Left ventricle myocardium inferior (tissue), 1 donor: ENCODE results near the gene NUP210L. TPM values are rescaled to one million over a fixed set of nuclear protein-coding genes. Genes with fewer than 3 reads are reported as not detected.
A peak's percentile ranks its signal among the peaks of the same experiment; 100 is the strongest.

Experiments used
- DNase-seq: peaks from one replicate; pipeline ENCODE4 v3.0.0-alpha.2; 2020
- H3K27ac ChIP-seq: fragments of 200-600 bp; replicated peaks from 2 replicates; pipeline ENCODE4 v1.8.0; 2021
- H3K27me3 ChIP-seq: fragments of 200-600 bp; 2 replicates; pipeline ENCODE4 v1.8.0; 2021; ENCODE audit warnings: low read depth
- H3K36me3 ChIP-seq: fragments of 200-600 bp; 2 replicates; pipeline ENCODE4 v1.8.0; 2021
- H3K4me1 ChIP-seq: fragments of 200-600 bp; 2 replicates; pipeline ENCODE4 v1.8.0; 2021
- H3K4me3 ChIP-seq: fragments of 200-600 bp; 2 replicates; pipeline ENCODE4 v1.8.0; 2021; ENCODE audit warnings: mild to moderate bottlenecking, moderate library complexity
- H3K9me3 ChIP-seq: fragments of 200-600 bp; replicated peaks from 2 replicates; pipeline ENCODE4 v1.8.0; 2021
- CTCF ChIP-seq: fragments of 200-600 bp; IDR thresholded peaks from 2 replicates; pipeline ENCODE4 v1.8.0; 2021; ENCODE audit warnings: antibody characterized with exemption, mild to moderate bottlenecking, borderline replicate concordance
- intact Hi-C: fragments of 100-400 bp; cut with micrococcal nuclease; formaldehyde crosslinking; loops from one replicate; pipeline ENCODE4 v1.11.0; 2022
- total RNA-seq: library from RNA; stranded (reverse); fragmentation: NEBNext Ultra II Directional; extraction: Animal tissue kit (Norgen Biotek cat#: 25700); gene quantifications from one replicate; pipeline ENCODE4 v1.2.1, GENCODE V29; 2021
- donor health status: DM: no; HTN: yes; CAD: no; lungs with severe emphysema.

Gene NUP210L
- total RNA-seq, 1 donor from 2014 or later, result 0.30 TPM

- Histone ChIP-seq H3K9me3 (no peaks in the 10 kb centered on the region), H3K27ac (no peak overlapping the region), H3K4me3 (no peak overlapping the region), H3K4me1 (no peaks in the 10 kb centered on the region), H3K27me3 (no peaks in the 10 kb centered on the region), H3K36me3 (peaks cover 98% of the 10 kb centered on the region)
- intact Hi-C loops, result no loop called here
- TF ChIP-seq CTCF, result no peak
- no peak for DNase-seq
These were observed 12.6 kb upstream of the NUP210L start for GRCh38 chr1:154167461-154167860.

- no peak overlapping the region for H3K27ac ChIP-seq
These were observed 11.3 kb upstream of the NUP210L start for GRCh38 chr1:154166207-154166606.

GRCh38 chr1:154159554-154159953 is 4.7 kb upstream of the NUP210L start:
- no peaks in the 10 kb centered on the region for H3K27me3 ChIP-seq
- no peak for DNase-seq
- H3K4me1 ChIP-seq, result peaks cover 39% of the 10 kb centered on the region
- no peak overlapping the region for H3K4me3 ChIP-seq
- TF ChIP-seq CTCF, result no peak
- H3K9me3 ChIP-seq, result peaks cover 4% of the 10 kb centered on the region
- peaks cover 77% of the 10 kb centered on the region for H3K36me3 ChIP-seq
- intact Hi-C loops, result no loop called here
- no peak overlapping the region for H3K27ac ChIP-seq

More at GRCh38 chr1:154166207-154166606, 11.3 kb upstream of the NUP210L start:
- H3K9me3 ChIP-seq, result no peaks in the 10 kb centered on the region
- H3K4me1 ChIP-seq, result no peaks in the 10 kb centered on the region
- intact Hi-C loops, result no loop called here
- no peak overlapping the region for H3K4me3 ChIP-seq
- peaks cover 95% of the 10 kb centered on the region for H3K36me3 ChIP-seq
- no peak for TF ChIP-seq CTCF
- no peak for DNase-seq
- no peaks in the 10 kb centered on the region for H3K27me3 ChIP-seq

DNA sequence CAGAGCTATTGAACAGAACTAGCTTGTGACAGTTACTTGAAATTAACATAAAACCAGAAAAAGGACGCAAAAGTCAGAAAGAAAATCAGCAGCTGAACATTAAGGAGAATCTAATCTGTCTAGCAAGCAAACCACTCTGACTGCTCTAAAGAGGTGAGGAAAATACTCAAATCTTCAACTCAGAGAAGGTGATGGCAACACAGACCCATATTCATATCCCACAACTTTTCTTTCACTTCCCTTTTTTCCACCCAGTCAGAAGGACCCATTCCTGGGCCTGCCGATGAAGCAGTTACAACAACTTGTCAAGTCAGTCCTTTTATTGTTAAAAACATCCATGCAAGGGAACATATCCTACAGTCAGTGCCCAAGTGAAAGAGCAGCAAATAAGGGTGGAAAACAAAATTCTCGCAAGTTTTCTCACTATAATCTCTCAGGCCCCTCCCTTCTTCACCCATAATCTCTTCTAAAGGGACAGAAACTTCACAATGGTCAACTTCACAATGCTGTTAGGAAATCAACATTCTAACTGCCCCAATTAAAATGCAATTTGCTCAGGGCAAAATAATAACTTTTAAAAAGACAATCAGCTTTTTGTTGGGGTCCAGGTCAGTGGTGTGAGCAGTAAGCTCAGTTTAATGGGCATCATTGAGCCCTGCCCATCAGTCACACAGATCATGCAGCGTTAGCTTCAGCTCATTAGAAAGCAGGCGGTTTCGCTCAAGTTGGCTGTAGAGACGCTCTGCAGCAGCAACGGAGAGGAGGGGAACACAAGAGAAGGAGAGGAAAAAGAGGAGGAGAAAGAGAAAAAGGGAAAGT is 3.6 kb upstream of the NUP210L start:
- no peaks in the 10 kb centered on the region for H3K27me3 ChIP-seq
- peaks cover 44% of the 10 kb centered on the region for H3K4me1 ChIP-seq
- intact Hi-C loops, result no loop called here
- H3K9me3 ChIP-seq, result peaks cover 4% of the 10 kb centered on the region
- peaks cover 68% of the 10 kb centered on the region for H3K36me3 ChIP-seq
- no peak for TF ChIP-seq CTCF
- no peak for DNase-seq
- H3K27ac ChIP-seq, result peak overlapping the region; percentile 36
- no peak overlapping the region for H3K4me3 ChIP-seq

DNA sequence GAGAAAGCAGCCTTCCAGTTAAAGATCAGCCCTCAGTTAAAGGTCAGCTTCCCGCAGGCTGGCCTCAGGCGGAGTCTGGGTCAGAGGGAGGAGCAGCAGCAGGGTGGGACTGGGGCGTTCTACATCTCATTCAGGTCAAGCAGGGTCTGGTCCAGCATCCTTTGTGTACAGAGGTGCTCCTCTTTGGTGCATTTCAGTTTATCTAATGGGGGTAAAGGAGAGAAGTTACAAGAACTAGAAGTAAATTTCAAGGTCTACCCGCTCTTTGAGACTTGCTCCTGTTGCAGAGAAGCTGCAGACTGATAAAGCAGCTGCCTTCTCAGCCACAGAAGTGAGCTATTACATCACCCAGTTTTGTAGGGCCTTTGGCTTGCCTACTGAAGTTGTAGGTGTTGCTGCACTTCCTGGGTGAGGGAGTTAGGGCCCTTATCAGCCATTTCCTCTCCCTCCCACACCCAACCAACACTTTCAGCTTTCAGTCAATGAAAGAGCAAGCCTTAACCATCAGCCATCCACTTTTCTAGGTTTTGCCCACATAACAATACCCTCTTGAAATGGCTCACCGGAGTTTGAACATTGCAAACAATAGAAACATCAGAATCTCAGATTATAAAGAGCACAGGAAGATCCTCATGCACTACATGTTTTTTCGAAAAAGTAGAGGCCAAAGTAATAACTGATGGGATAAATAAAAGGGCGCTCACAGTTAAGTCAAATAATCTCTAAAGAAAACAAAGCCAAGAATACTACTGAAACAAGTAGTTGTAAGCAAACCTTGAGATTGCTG is 2.8 kb upstream of the NUP210L start:
- H3K4me3 ChIP-seq, result no peak overlapping the region
- peaks cover 61% of the 10 kb centered on the region for H3K36me3 ChIP-seq
- no peak for DNase-seq
- peak overlapping the region; percentile 28 for H3K27ac ChIP-seq
- no peaks in the 10 kb centered on the region for H3K27me3 ChIP-seq
- TF ChIP-seq CTCF, result no peak
- H3K9me3 ChIP-seq, result peaks cover 4% of the 10 kb centered on the region
- intact Hi-C loops, result no loop called here
- H3K4me1 ChIP-seq, result peaks cover 44% of the 10 kb centered on the region
